Measurements from ENCODE around the gene NGEF. TPM values are rescaled to one million over a fixed set of nuclear protein-coding genes. Genes with fewer than 3 reads are reported as not detected.

The NGEF gene
- total RNA-seq, 1 experiment from 2014 or later: 0.34 TPM

GRCh38 chr2:233000886-233001750 lies 11.9 kb downstream of the NGEF start:
- no peak for DNase-seq (ENCODE audit: low read depth)

- no peak for DNase-seq (ENCODE audit: low read depth)
Observed at GRCh38 chr2:232999354-232999753, 13.7 kb downstream of the NGEF start.

- no peak for DNase-seq (ENCODE audit: low read depth)
Observed at GRCh38 chr2:232998666-232998985, 14.4 kb downstream of the NGEF start.

GRCh38 chr2:232997749-232998665 lies 15.0 kb downstream of the NGEF start:
- DNase-seq (ENCODE audit: low read depth): no peak

GRCh38 chr2:232994446-232994845 lies 18.6 kb downstream of the NGEF start:
- DNase-seq (ENCODE audit: low read depth): no peak

- DNase-seq (ENCODE audit: low read depth): no peak
Observed at GRCh38 chr2:232993231-232993821, 19.7 kb downstream of the NGEF start.

GRCh38 chr2:232986155-232986554 lies 26.9 kb downstream of the NGEF start:
- no peak for DNase-seq (ENCODE audit: low read depth)

GRCh38 chr2:232984451-232985207 lies 28.4 kb downstream of the NGEF start:
- no peak for DNase-seq (ENCODE audit: low read depth)

GRCh38 chr2:232983669-232984140 lies 29.4 kb downstream of the NGEF start:
- DNase-seq (ENCODE audit: low read depth): no peak

GRCh38 chr2:232982926-232983668 lies 30.0 kb downstream of the NGEF start:
- DNase-seq (ENCODE audit: low read depth): no peak

GRCh38 chr2:232981767-232982360 lies 31.2 kb downstream of the NGEF start:
- DNase-seq (ENCODE audit: low read depth): no peak

- DNase-seq (ENCODE audit: low read depth): no peak
Observed at GRCh38 chr2:232981356-232981755, 31.7 kb downstream of the NGEF start.

- peak; percentile 35 for DNase-seq (ENCODE audit: low read depth)
Observed at GRCh38 chr2:232980683-232981082, 32.4 kb downstream of the NGEF start.

- DNase-seq (ENCODE audit: low read depth): peak; percentile 89
Observed at GRCh38 chr2:232979871-232980461, 33.1 kb downstream of the NGEF start.

- no peak for DNase-seq (ENCODE audit: low read depth)
Observed at GRCh38 chr2:232977438-232977971, 35.6 kb downstream of the NGEF start.

GRCh38 chr2:232976666-232977437 lies 36.2 kb downstream of the NGEF start:
- no peak for DNase-seq (ENCODE audit: low read depth)

GRCh38 chr2:232976176-232976575 lies 36.9 kb downstream of the NGEF start:
- no peak for DNase-seq (ENCODE audit: low read depth)

- DNase-seq (ENCODE audit: low read depth): no peak
Observed at GRCh38 chr2:232974396-232974795, 38.7 kb downstream of the NGEF start.

GRCh38 chr2:232973796-232974195 lies 39.3 kb downstream of the NGEF start:
- no peak for DNase-seq (ENCODE audit: low read depth)
